Adipocyte (in vitro differentiated cells): Measurements from ENCODE around the gene FAM180B.
"Not testable (repeated sequence)": the region's sequence is repeated elsewhere in the genome, so short reads cannot be mapped to it uniquely, and the experiment has no call there.

ENCODE experiments used
- DNase-seq: peaks from one replicate; pipeline ENCODE4 v3.0.0-alpha.2; 2015; ENCODE audit warnings: low read depth
- H3K27me3 ChIP-seq: replicated peaks from 2 replicates; pipeline ENCODE4 v1.7.0; 2013; ENCODE audit warnings: mild to moderate bottlenecking, low read length, moderate library complexity; ENCODE audit not compliant: control insufficient read depth, insufficient read depth
- H3K36me3 ChIP-seq: 2 replicates; pipeline ENCODE4 v1.7.0; 2013; ENCODE audit warnings: low read length, mild to moderate bottlenecking, moderate library complexity; ENCODE audit not compliant: control insufficient read depth, insufficient read depth, severe bottlenecking
- H3K4me1 ChIP-seq: 2 replicates; pipeline ENCODE4 v1.7.0; 2013; ENCODE audit warnings: mild to moderate bottlenecking, low read length, moderate library complexity; ENCODE audit not compliant: control insufficient read depth, insufficient read depth
- H3K4me3 ChIP-seq: 2 replicates; pipeline ENCODE4 v1.7.0; 2013; ENCODE audit warnings: mild to moderate bottlenecking, low read length, moderate library complexity
- H3K9ac ChIP-seq: 2 replicates; pipeline ENCODE4 v1.7.0; 2013; ENCODE audit warnings: mild to moderate bottlenecking, low read length, moderate library complexity
- H3K9me3 ChIP-seq: 2 replicates; pipeline ENCODE4 v1.7.0; 2013; ENCODE audit warnings: mild to moderate bottlenecking, low read length, moderate library complexity; ENCODE audit not compliant: control insufficient read depth

Gene FAM180B

DNA sequence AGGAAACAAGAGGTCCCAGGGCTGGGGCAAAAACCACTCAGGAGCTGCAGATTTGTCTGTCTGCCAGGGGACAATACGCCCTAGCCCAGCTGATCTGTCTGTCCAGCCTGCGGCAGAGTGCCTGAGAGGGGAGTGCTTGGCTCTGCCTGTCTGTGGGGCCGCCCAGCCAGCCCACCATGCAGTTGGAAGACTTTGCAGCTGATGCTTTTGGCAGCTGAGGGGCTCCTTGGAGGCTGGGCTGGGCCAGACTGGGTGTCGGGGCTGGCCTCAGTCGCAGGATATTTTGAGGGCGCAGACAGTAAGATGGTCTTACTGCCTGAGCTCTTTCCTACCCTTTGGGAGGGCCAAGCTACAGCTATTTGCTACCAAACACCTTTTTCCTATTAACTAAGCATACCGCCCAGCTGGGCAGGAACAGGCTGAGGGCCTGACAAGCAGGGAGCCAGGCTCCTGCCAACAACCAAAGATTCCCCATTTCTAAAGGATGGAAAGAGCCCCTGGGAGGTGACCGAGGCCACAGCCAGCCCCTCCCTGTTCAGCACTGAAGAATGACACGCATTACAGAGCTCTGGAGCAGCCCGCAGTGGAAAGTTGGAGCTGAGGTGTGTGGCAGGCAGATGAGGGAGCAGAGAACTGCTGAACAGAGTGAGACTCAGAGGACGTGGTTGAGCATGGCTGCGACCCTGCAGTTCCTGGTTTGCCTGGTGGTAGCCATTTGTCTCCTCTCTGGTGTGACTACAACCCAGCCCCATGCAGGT is at the start of gene FAM180B:
Gene FAM180B, plus strand, starts transcription at position 581 of the 758 bp plus-strand sequence. Its CDS starts 91 bp downstream, at position 672.
- no peak within 1 kb of the TSS for H3K9ac ChIP-seq
- H3K4me1 ChIP-seq = peaks cover 18% of the 10 kb centered on the region
- DNase-seq = no peak
- peaks cover 39% of the 10 kb centered on the region for H3K36me3 ChIP-seq
- no peaks in the 10 kb centered on the region for H3K9me3 ChIP-seq
- H3K27me3 ChIP-seq = peaks cover 13% of the 10 kb centered on the region
- no peak within 1 kb of the TSS for H3K4me3 ChIP-seq

DNA sequence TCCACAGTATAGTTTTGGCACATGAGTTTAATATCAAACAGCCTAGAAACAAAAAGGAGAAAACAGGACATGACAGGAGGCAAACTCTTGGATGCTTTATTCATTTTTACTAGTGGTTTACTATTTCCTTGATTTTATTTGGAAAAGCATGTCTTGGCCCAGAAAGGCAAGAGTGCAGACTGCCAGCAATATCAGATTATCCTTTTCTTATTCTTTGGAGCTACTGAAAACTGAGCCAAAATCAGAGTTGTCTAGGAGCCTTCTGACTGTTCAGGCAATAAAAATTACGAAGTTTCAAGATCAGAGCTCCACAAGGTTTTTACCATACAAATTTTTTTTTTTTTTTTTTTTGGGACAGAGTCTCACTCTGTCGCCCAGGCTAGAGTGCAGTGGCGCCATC is 49.6 kb upstream of the FAM180B start:
- Histone ChIP-seq H3K9ac (no peak overlapping the region), H3K4me3 (no peak overlapping the region), H3K36me3 (no peaks in the 10 kb centered on the region), H3K4me1 (peaks cover 67% of the 10 kb centered on the region), H3K9me3 (no peaks in the 10 kb centered on the region), H3K27me3 (no peaks in the 10 kb centered on the region)
- no peak for DNase-seq

GRCh38 chr11:47538741-47539565 is 47.5 kb upstream of the FAM180B start:
- Histone ChIP-seq H3K36me3 (no peaks in the 10 kb centered on the region), H3K27me3 (no peaks in the 10 kb centered on the region), H3K4me1 (peaks cover 47% of the 10 kb centered on the region), H3K9ac (no peak overlapping the region), H3K4me3 (no peak overlapping the region), H3K9me3 (no peaks in the 10 kb centered on the region)
- DNase-seq = no peak

GRCh38 chr11:47539681-47540039 is 46.8 kb upstream of the FAM180B start:
- Histone ChIP-seq H3K4me1 (peaks cover 40% of the 10 kb centered on the region), H3K36me3 (no peaks in the 10 kb centered on the region)

GRCh38 chr11:47541070-47541469 is 45.4 kb upstream of the FAM180B start:
- Histone ChIP-seq H3K36me3 (no peaks in the 10 kb centered on the region), H3K4me3 (no peak overlapping the region)
- DNase-seq = no peak

More at GRCh38 chr11:47539681-47540039, 46.8 kb upstream of the FAM180B start:
- peak overlapping the region; percentile 10 for H3K4me3 ChIP-seq
- DNase-seq = no peak
- H3K27me3 ChIP-seq = no peaks in the 10 kb centered on the region
- H3K9me3 ChIP-seq = no peaks in the 10 kb centered on the region
- peak overlapping the region; percentile 7 for H3K9ac ChIP-seq

GRCh38 chr11:47545298-47545697 is 41.2 kb upstream of the FAM180B start:
- Histone ChIP-seq H3K4me3 (no peak overlapping the region), H3K9ac (no peak overlapping the region), H3K4me1 (peaks cover 25% of the 10 kb centered on the region), H3K27me3 (no peaks in the 10 kb centered on the region), H3K9me3 (no peaks in the 10 kb centered on the region), H3K36me3 (no peaks in the 10 kb centered on the region)
- DNase-seq = no peak

More at GRCh38 chr11:47541070-47541469, 45.4 kb upstream of the FAM180B start:
- Histone ChIP-seq H3K9ac (no peak overlapping the region), H3K27me3 (no peaks in the 10 kb centered on the region), H3K4me1 (peaks cover 34% of the 10 kb centered on the region), H3K9me3 (no peaks in the 10 kb centered on the region)

DNA sequence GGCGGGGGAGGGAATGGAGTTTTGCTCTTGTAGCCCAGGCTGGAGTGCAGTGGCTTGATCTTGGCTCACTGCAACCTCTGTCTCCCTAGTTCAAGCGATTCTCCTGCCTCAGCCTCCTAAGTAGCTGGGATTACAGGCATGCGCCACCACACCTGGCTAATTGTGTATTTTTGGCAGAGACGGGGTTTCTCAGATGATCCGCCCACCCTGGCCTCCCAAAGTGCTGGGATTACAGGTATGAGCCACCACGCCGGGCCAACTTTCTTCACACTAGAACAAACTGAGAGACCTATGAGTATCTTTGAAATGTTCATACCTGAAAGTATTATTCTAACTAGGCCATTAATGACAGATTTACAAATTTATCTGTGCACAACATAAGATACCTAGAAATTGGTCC is 40.2 kb upstream of the FAM180B start:
- not testable (repeated sequence) for H3K4me3 ChIP-seq, H3K9me3 ChIP-seq, DNase-seq, H3K27me3 ChIP-seq, H3K36me3 ChIP-seq, H3K9ac ChIP-seq
- H3K4me1 ChIP-seq = peaks cover 27% of the 10 kb centered on the region

GRCh38 chr11:47550288-47551047 is 36.0 kb upstream of the FAM180B start:
- peak; percentile 42 for DNase-seq
- Histone ChIP-seq H3K9ac (no peak overlapping the region), H3K27me3 (no peaks in the 10 kb centered on the region), H3K36me3 (no peaks in the 10 kb centered on the region), H3K9me3 (no peaks in the 10 kb centered on the region), H3K4me1 (peaks cover 29% of the 10 kb centered on the region), H3K4me3 (peak overlapping the region; percentile 92)

GRCh38 chr11:47551086-47551485 is 35.4 kb upstream of the FAM180B start:
- no peaks in the 10 kb centered on the region for H3K9me3 ChIP-seq
- peak; percentile 48 for DNase-seq
- H3K9ac ChIP-seq = peak overlapping the region; percentile 99
- H3K4me3 ChIP-seq = peak overlapping the region; percentile 92
- no peaks in the 10 kb centered on the region for H3K27me3 ChIP-seq
- H3K4me1 ChIP-seq = peaks cover 29% of the 10 kb centered on the region
- no peaks in the 10 kb centered on the region for H3K36me3 ChIP-seq

DNA sequence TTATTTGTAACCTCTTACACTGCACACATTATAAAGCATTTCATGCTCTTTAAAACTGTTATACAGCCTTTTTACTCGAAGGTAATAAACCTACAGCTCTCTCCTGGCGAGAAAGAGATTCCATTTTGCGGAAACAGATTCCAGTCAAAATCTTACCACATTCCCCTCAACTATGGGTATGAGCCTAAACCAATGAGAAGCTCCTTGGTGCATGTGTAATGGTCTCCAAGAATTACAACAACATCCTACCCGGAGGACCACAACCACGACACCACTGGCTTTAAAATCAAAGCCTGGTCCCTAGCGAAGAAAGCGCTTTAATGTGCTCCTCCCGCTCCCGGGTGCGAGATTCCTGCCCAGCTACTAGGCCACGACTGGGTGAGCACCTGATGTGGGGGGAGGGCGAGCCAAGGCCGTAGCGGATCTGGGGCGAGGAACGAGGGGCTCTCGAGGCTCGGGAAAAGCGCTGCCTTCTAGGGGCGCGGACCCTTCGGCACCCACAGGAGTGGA is 34.4 kb upstream of the FAM180B start:
- peak; percentile 74 for DNase-seq
- H3K9ac ChIP-seq = peak overlapping the region; percentile 99
- H3K36me3 ChIP-seq = no peaks in the 10 kb centered on the region
- peak overlapping the region; percentile 92 for H3K4me3 ChIP-seq
- peaks cover 27% of the 10 kb centered on the region for H3K4me1 ChIP-seq
- H3K9me3 ChIP-seq = no peaks in the 10 kb centered on the region
- H3K27me3 ChIP-seq = no peaks in the 10 kb centered on the region
